H9 (cell line): Measurements from ENCODE around the gene RBMS3. TPM values are rescaled to one million over a fixed set of nuclear protein-coding genes. Genes with fewer than 3 reads are reported as not detected.

Experiments
- DNase-seq: peaks from one replicate; pipeline ENCODE4 v3.0.0-alpha.2; 2017
- H2AFZ ChIP-seq: one replicate; pipeline ENCODE4 v1.6.1; 2013; ENCODE audit warnings: mild to moderate bottlenecking, low read length, control low read depth, moderate library complexity
- H2AK5ac ChIP-seq: 2 replicates; pipeline ENCODE4 v1.6.1; 2013; ENCODE audit warnings: low read length, control low read depth, mixed read lengths; ENCODE audit not compliant: insufficient read length
- H2BK120ac ChIP-seq: one replicate; pipeline ENCODE4 v1.6.1; 2013; ENCODE audit warnings: low read depth, mild to moderate bottlenecking, low read length, control low read depth, inconsistent platforms; ENCODE audit not compliant: poor library complexity, severe bottlenecking
- H2BK12ac ChIP-seq: 2 replicates; pipeline ENCODE4 v1.6.1; 2013; ENCODE audit warnings: low read length, control low read depth, mixed read lengths, low read depth; ENCODE audit not compliant: insufficient read length
- H2BK15ac ChIP-seq: 2 replicates; pipeline ENCODE4 v1.6.1; 2013; ENCODE audit warnings: low read depth, low read length, control low read depth
- H2BK20ac ChIP-seq: one replicate; pipeline ENCODE4 v1.6.1; 2013; ENCODE audit warnings: low read depth, mild to moderate bottlenecking, low read length, control low read depth, inconsistent platforms; ENCODE audit not compliant: poor library complexity, severe bottlenecking
- H2BK5ac ChIP-seq: 2 replicates; pipeline ENCODE4 v1.6.1; 2013; ENCODE audit warnings: low read length, control low read depth, mixed read lengths; ENCODE audit not compliant: insufficient read length
- H3K14ac ChIP-seq: 2 replicates; pipeline ENCODE4 v1.6.1; 2013; ENCODE audit warnings: low read length, control low read depth; ENCODE audit not compliant: insufficient read depth
- H3K18ac ChIP-seq: 2 replicates; pipeline ENCODE4 v1.6.1; 2013; ENCODE audit warnings: low read depth, mild to moderate bottlenecking, mixed read lengths, low read length, control low read depth; ENCODE audit not compliant: insufficient read length
- H3K23ac ChIP-seq: 2 replicates; pipeline ENCODE4 v1.6.1; 2013; ENCODE audit warnings: low read length, control low read depth, mixed read lengths, low read depth; ENCODE audit not compliant: insufficient read length
- H3K23me2 ChIP-seq: 2 replicates; pipeline ENCODE4 v1.6.1; 2013; ENCODE audit warnings: low read depth, mild to moderate bottlenecking, mixed read lengths, low read length, control low read depth; ENCODE audit not compliant: insufficient read length, poor library complexity, severe bottlenecking
- H3K27ac ChIP-seq: 2 replicates; pipeline ENCODE4 v1.5.1; 2013; ENCODE audit warnings: low read length, control low read depth, mixed read lengths, low read depth; ENCODE audit not compliant: insufficient read length
- H3K27me3 ChIP-seq: 2 replicates; pipeline ENCODE4 v1.6.1; 2013; ENCODE audit warnings: low read length, control low read depth, inconsistent platforms; ENCODE audit not compliant: insufficient read depth
- H3K4ac ChIP-seq: 2 replicates; pipeline ENCODE4 v1.6.1; 2013; ENCODE audit warnings: low read depth, mild to moderate bottlenecking, control low read depth, inconsistent platforms, low read length, moderate library complexity
- H3K4me1 ChIP-seq: 2 replicates; pipeline ENCODE4 v1.6.1; 2013; ENCODE audit warnings: low read length, control low read depth, inconsistent platforms; ENCODE audit not compliant: insufficient read depth
- H3K4me2 ChIP-seq: 2 replicates; pipeline ENCODE4 v1.6.1; 2013; ENCODE audit warnings: low read length, control low read depth, mixed read lengths; ENCODE audit not compliant: insufficient read length, insufficient read depth
- H3K56ac ChIP-seq: 2 replicates; pipeline ENCODE4 v1.6.1; 2013; ENCODE audit warnings: low read depth, mild to moderate bottlenecking, mixed read lengths, low read length, control low read depth; ENCODE audit not compliant: insufficient read length
- H3K79me1 ChIP-seq: 2 replicates; pipeline ENCODE4 v1.6.1; 2013; ENCODE audit warnings: low read depth, mild to moderate bottlenecking, moderate library complexity, low read length, control low read depth, inconsistent platforms; ENCODE audit not compliant: insufficient read depth, poor library complexity, severe bottlenecking
- H3K79me2 ChIP-seq: 2 replicates; pipeline ENCODE4 v1.6.1; 2013; ENCODE audit warnings: low read length, control low read depth, inconsistent platforms; ENCODE audit not compliant: insufficient read depth
- H3K9ac ChIP-seq: 2 replicates; pipeline ENCODE4 v1.6.1; 2013; ENCODE audit warnings: low read length, control low read depth, mixed read lengths; ENCODE audit not compliant: insufficient read length; ENCODE audit errors: extremely low read depth
- H3K9me3 ChIP-seq: one replicate; pipeline ENCODE4 v1.6.1; 2013; ENCODE audit warnings: low read depth, low read length, inconsistent platforms; ENCODE audit not compliant: control insufficient read depth
- H3T11ph ChIP-seq: one replicate; pipeline ENCODE4 v1.6.1; 2013; ENCODE audit warnings: mild to moderate bottlenecking, low read length, control low read depth, inconsistent platforms
- H4K20me1 ChIP-seq: one replicate; pipeline ENCODE4 v1.6.1; 2013; ENCODE audit not compliant: control insufficient read depth, insufficient read length, insufficient read depth
- H4K5ac ChIP-seq: 2 replicates; pipeline ENCODE4 v1.6.1; 2013; ENCODE audit warnings: low read depth, mild to moderate bottlenecking, mixed read lengths, low read length, control low read depth; ENCODE audit not compliant: insufficient read length
- H4K8ac ChIP-seq: replicated peaks from 2 replicates; pipeline ENCODE4 v1.6.1; 2013; ENCODE audit warnings: low read length, control low read depth, mixed read lengths, low read depth; ENCODE audit not compliant: insufficient read length
- H4K91ac ChIP-seq: 2 replicates; pipeline ENCODE4 v1.6.1; 2013; ENCODE audit warnings: low read depth, mild to moderate bottlenecking, moderate library complexity, mixed read lengths, low read length, control low read depth; ENCODE audit not compliant: insufficient read length
- H3K27ac Mint-ChIP-seq, 3 experiments: 2 replicates in 2 of 3; 3 replicates in 1 of 3; pipeline ENCODE4 v1.8.0; 2020 to 2021; ENCODE audit warnings: mixed read lengths in 3 of 3, mild to moderate bottlenecking in 1 of 3, moderate library complexity in 1 of 3
- H3K27me3 Mint-ChIP-seq: 2 replicates; pipeline ENCODE4 v1.8.0; 2021; ENCODE audit warnings: low read depth, mild to moderate bottlenecking, moderate library complexity, mixed read lengths
- H3K36me3 Mint-ChIP-seq, 3 experiments: 2 replicates in 2 of 3; 3 replicates in 1 of 3; pipeline ENCODE4 v1.8.0; 2020 to 2021; ENCODE audit warnings: low read depth in 3 of 3, mixed read lengths in 3 of 3; ENCODE audit not compliant: insufficient read depth in 1 of 3
- H3K4me1 Mint-ChIP-seq, 2 experiments: 2 replicates each; pipeline ENCODE4 v1.8.0; 2020; ENCODE audit warnings: mixed read lengths in 2 of 2
- H3K4me3 Mint-ChIP-seq, 2 experiments: 2 replicates in 1 of 2; 3 replicates in 1 of 2; pipeline ENCODE4 v1.8.0; 2020 to 2021; ENCODE audit warnings: mild to moderate bottlenecking in 2 of 2, mixed read lengths in 2 of 2, moderate library complexity in 1 of 2
- H3K9me3 Mint-ChIP-seq, 2 experiments: 2 replicates in 1 of 2; 3 replicates in 1 of 2; pipeline ENCODE4 v1.8.0; 2020; ENCODE audit warnings: mild to moderate bottlenecking in 2 of 2, mixed read lengths in 2 of 2, moderate library complexity in 1 of 2
- WGBS: extraction: QIAGEN DNeasy Blood & Tissue Kit; methylation state at CpG from one replicate; pipeline ENCODE4 v1.1.7; 2013; ENCODE audit warnings: missing lambda C conversion rate, low lambda C conversion rate, mixed read lengths; ENCODE audit not compliant: insufficient read length; ENCODE audit errors: extremely low coverage; 5-methylcytosine and 5-hydroxymethylcytosine counted together
- total RNA-seq: library from RNA; stranded (reverse); gene quantifications from 2 replicates; pipeline ENCODE4 v1.2.1, GENCODE V29; 2021
- TF ChIP-seq, protein P1 (sequence below): fragments of 200-600 bp; sonication (generic); conservative IDR thresholded peaks from 3 replicates; pipeline ENCODE4 v1.8.0; 2021; ENCODE audit warnings: antibody characterized with exemption, mild to moderate bottlenecking

The RBMS3 gene
- total RNA-seq, 1 experiment from 2014 or later: 8.1 TPM

DNA sequence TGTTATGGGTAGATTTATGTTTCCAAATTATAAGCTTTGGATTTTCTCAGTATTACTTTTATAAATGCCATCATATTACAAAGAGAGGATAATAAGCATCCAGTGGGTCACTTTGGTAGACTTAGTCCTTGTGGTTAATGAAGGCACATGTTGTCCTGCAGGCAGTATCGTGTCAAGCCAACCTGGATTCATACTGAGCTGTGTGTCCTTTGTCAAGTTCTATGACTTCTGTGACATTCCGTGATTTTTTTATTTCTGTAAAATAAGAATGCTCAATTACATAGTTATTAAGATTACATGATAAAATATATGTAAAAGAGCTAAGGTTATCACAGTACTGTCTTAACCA, 257.7 kb downstream of the RBMS3 start:
- H2AK5ac ChIP-seq: no peak overlapping the region
- no peak overlapping the region for H3K23ac ChIP-seq
- H3K4me1 ChIP-seq: no peaks in the 10 kb centered on the region
- Mint-ChIP-seq H3K4me3 (no peak overlapping the region), H3K36me3 (no peaks in the 10 kb centered on the region), H3K9me3 (no peaks in the 10 kb centered on the region), H3K27me3 (no peaks in the 10 kb centered on the region), H3K4me1 (peaks cover 4 to 5% of the 10 kb centered on the region in 2 experiments; a peak in 3 of 4 replicates), H3K27ac (no peak overlapping the region)
- no CpG with 5 or more reads among the region's 2 CpGs for WGBS
- no peak overlapping the region for H4K5ac ChIP-seq
- no peak overlapping the region for H3K27ac ChIP-seq
- H3K56ac ChIP-seq: no peak overlapping the region
- no peaks in the 10 kb centered on the region for H4K20me1 ChIP-seq
- no peak overlapping the region for H3K9ac ChIP-seq
- H2BK5ac ChIP-seq: no peak overlapping the region
- H2BK15ac ChIP-seq: no peak overlapping the region
- H3K18ac ChIP-seq: no peak overlapping the region
- no peak overlapping the region for H2AFZ ChIP-seq
- no peak overlapping the region for H3K4me2 ChIP-seq
- no peaks in the 10 kb centered on the region for H3K23me2 ChIP-seq
- H4K8ac ChIP-seq: no peak overlapping the region
- H2BK120ac ChIP-seq: no peak overlapping the region
- no peak overlapping the region for H3T11ph ChIP-seq
- TF ChIP-seq, protein P1, sequence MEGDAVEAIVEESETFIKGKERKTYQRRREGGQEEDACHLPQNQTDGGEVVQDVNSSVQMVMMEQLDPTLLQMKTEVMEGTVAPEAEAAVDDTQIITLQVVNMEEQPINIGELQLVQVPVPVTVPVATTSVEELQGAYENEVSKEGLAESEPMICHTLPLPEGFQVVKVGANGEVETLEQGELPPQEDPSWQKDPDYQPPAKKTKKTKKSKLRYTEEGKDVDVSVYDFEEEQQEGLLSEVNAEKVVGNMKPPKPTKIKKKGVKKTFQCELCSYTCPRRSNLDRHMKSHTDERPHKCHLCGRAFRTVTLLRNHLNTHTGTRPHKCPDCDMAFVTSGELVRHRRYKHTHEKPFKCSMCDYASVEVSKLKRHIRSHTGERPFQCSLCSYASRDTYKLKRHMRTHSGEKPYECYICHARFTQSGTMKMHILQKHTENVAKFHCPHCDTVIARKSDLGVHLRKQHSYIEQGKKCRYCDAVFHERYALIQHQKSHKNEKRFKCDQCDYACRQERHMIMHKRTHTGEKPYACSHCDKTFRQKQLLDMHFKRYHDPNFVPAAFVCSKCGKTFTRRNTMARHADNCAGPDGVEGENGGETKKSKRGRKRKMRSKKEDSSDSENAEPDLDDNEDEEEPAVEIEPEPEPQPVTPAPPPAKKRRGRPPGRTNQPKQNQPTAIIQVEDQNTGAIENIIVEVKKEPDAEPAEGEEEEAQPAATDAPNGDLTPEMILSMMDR: no peak
- no peak overlapping the region for H3K14ac ChIP-seq
- no peak overlapping the region for H3K4ac ChIP-seq
- H2BK12ac ChIP-seq: no peak overlapping the region
- H3K79me2 ChIP-seq: no peaks in the 10 kb centered on the region
- H3K9me3 ChIP-seq: no peaks in the 10 kb centered on the region
- H3K79me1 ChIP-seq: no peaks in the 10 kb centered on the region
- H3K27me3 ChIP-seq: no peaks in the 10 kb centered on the region; the same call in 1 of the 2 replicates
- H4K91ac ChIP-seq: no peak overlapping the region
- no peak for DNase-seq
- no peak overlapping the region for H2BK20ac ChIP-seq
